Astrocyte (in vitro differentiated cells and primary cell): ENCODE measurements around the gene PLXNB3.

ENCODE experiments used
- CTCF ChIP-seq: IDR thresholded peaks from 2 replicates; pipeline ENCODE4 v1.5.1; 2011; ENCODE audit warnings: low read depth, mild to moderate bottlenecking, inconsistent platforms, low read length, moderate library complexity; ENCODE audit not compliant: insufficient read depth
- EZH2 ChIP-seq: IDR thresholded peaks from 2 replicates; pipeline ENCODE4 v1.6.1; 2012; ENCODE audit warnings: mild to moderate bottlenecking, low read length, inconsistent platforms; ENCODE audit not compliant: insufficient read depth

DNA sequence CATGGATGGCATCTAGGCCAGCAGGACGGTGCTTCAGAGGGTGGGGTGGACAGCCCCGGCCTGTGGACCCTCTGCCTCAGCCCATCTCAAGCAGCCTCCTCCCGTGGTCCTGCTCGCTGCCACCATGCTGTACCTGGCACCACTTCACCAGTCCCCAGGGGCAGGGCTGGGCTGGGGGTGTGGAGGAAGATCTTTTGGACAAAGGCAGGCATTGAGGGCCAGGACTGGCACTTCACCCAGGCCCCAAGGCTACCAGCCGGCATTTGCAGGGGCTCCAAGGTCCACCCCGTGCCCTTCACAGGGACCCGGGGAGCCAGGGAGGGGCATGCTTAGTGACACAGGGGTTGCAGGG, 713 bp downstream of the PLXNB3 start:
- TF ChIP-seq CTCF (no peak), EZH2 (no peak)
